Endodermal cell (in vitro differentiated cells): ENCODE results near the gene EXD3. TPM values are rescaled to one million over a fixed set of nuclear protein-coding genes. Genes with fewer than 3 reads are reported as not detected.

ENCODE experiments used
- DNase-seq: peaks from one replicate; pipeline ENCODE4 v3.0.0-alpha.2; 2017
- H3K27ac ChIP-seq: 2 replicates; pipeline ENCODE4 v1.5.1; 2013; ENCODE audit warnings: mild to moderate bottlenecking, low read depth, low read length, moderate library complexity
- H3K27me3 ChIP-seq: 2 replicates; pipeline ENCODE4 v1.6.1; 2013; ENCODE audit warnings: mild to moderate bottlenecking, low read length, moderate library complexity; ENCODE audit not compliant: insufficient read depth, control insufficient read depth, poor library complexity, severe bottlenecking
- H3K36me3 ChIP-seq: 2 replicates; pipeline ENCODE4 v1.7.0; 2013; ENCODE audit warnings: mild to moderate bottlenecking, low read length, moderate library complexity; ENCODE audit not compliant: control insufficient read depth, insufficient read depth
- H3K4me1 ChIP-seq: one replicate; pipeline ENCODE4 v1.7.0; 2013; ENCODE audit warnings: low read length; ENCODE audit not compliant: control insufficient read depth, insufficient read depth
- H3K4me3 ChIP-seq: 2 replicates; pipeline ENCODE4 v1.5.1; 2013; ENCODE audit warnings: mild to moderate bottlenecking, low read length, moderate library complexity
- H3K9ac ChIP-seq: 2 replicates; pipeline ENCODE4 v1.6.1; 2013; ENCODE audit warnings: mild to moderate bottlenecking, low read length, moderate library complexity; ENCODE audit not compliant: poor library complexity, severe bottlenecking; ENCODE audit errors: extremely low read depth
- H3K9me3 ChIP-seq: 2 replicates; pipeline ENCODE4 v1.6.1; 2013; ENCODE audit warnings: mild to moderate bottlenecking, low read length, moderate library complexity; ENCODE audit not compliant: control insufficient read depth
- H3K27ac Mint-ChIP-seq: 2 replicates; pipeline ENCODE4 v1.8.0; 2020; ENCODE audit warnings: mixed read lengths
- H3K27me3 Mint-ChIP-seq: 2 replicates; pipeline ENCODE4 v1.8.0; 2021; ENCODE audit warnings: mild to moderate bottlenecking, mixed read lengths; ENCODE audit not compliant: insufficient read depth
- H3K36me3 Mint-ChIP-seq: 2 replicates; pipeline ENCODE4 v1.8.0; 2020; ENCODE audit warnings: low read depth, mixed read lengths
- H3K4me1 Mint-ChIP-seq: 2 replicates; pipeline ENCODE4 v1.8.0; 2020; ENCODE audit warnings: mixed read lengths
- H3K4me3 Mint-ChIP-seq: 2 replicates; pipeline ENCODE4 v1.8.0; 2020; ENCODE audit warnings: mild to moderate bottlenecking, moderate library complexity, mixed read lengths
- H3K9me3 Mint-ChIP-seq: 2 replicates; pipeline ENCODE4 v1.8.0; 2020; ENCODE audit warnings: mild to moderate bottlenecking, mixed read lengths
- CTCF ChIP-seq: fragments of 200-600 bp; sonication (generic); conservative IDR thresholded peaks from 2 replicates; pipeline ENCODE4 v1.5.0; 2021; ENCODE audit warnings: antibody characterized with exemption, mild to moderate bottlenecking
- WGBS, 2 experiments: methylation state at CpG; one replicate each; pipeline versions ENCODE4 v1.1.5 to v1.1.7; 2013; ENCODE audit warnings: missing lambda C conversion rate in 2 of 2, mixed read lengths in 1 of 2; ENCODE audit not compliant: insufficient coverage in 1 of 2, insufficient read length in 1 of 2; 5-methylcytosine and 5-hydroxymethylcytosine counted together
- total RNA-seq, 2 donors: library from RNA; stranded (reverse); fragmentation: NEBNext Ultra II Directional in 1 of 2; extraction: Animal tissue kit (Norgen Biotek cat#: 25700) in 1 of 2; gene quantifications; 2 replicates in 1 of 2; 3 replicates in 1 of 2; pipeline ENCODE4 v1.2.1, GENCODE V29; 2021

EXD3 gene
- total RNA-seq, 2 donors from 2014 or later: 15.5 to 31.0 TPM

- Mint-ChIP-seq H3K4me3 (no peak overlapping the region), H3K27me3 (no peaks in the 10 kb centered on the region), H3K9me3 (no peaks in the 10 kb centered on the region), H3K4me1 (no peaks in the 10 kb centered on the region), H3K27ac (no peak overlapping the region), H3K36me3 (peaks cover 6% of the 10 kb centered on the region)
- no peak overlapping the region for H3K4me3 ChIP-seq
- no peaks in the 10 kb centered on the region for H3K9me3 ChIP-seq
- TF ChIP-seq CTCF: no peak
- no peaks in the 10 kb centered on the region for H3K36me3 ChIP-seq
- no peaks in the 10 kb centered on the region for H3K27me3 ChIP-seq
- DNase-seq: no peak
- H3K9ac ChIP-seq: no peak overlapping the region
- 94 to 96% methylated on average over 38 to 42 of the region's 42 CpGs for WGBS, 2 experiments
- H3K4me1 ChIP-seq: no peaks in the 10 kb centered on the region
- peak overlapping the region; percentile 2 for H3K27ac ChIP-seq
Measured at GRCh38 chr9:137390553-137391410, 32.2 kb downstream of the EXD3 start.

GRCh38 chr9:137389428-137389746 lies 33.6 kb downstream of the EXD3 start:
- H3K36me3 Mint-ChIP-seq: peaks cover 6% of the 10 kb centered on the region
- H3K4me3 Mint-ChIP-seq: no peak overlapping the region
- H3K27me3 ChIP-seq: no peaks in the 10 kb centered on the region
- no peak overlapping the region for H3K9ac ChIP-seq
- no peaks in the 10 kb centered on the region for H3K36me3 ChIP-seq
- H3K27me3 Mint-ChIP-seq: no peaks in the 10 kb centered on the region
- H3K4me3 ChIP-seq: no peak overlapping the region
- no peak overlapping the region for H3K27ac ChIP-seq
- H3K9me3 Mint-ChIP-seq: no peaks in the 10 kb centered on the region
- no peak for TF ChIP-seq CTCF
- WGBS, 2 experiments: 94 to 95% methylated on average over 11 to 13 of the region's 13 CpGs
- no peaks in the 10 kb centered on the region for H3K9me3 ChIP-seq
- no peaks in the 10 kb centered on the region for H3K4me1 ChIP-seq
- no peaks in the 10 kb centered on the region for H3K4me1 Mint-ChIP-seq
- no peak overlapping the region for H3K27ac Mint-ChIP-seq
- no peak for DNase-seq

DNA sequence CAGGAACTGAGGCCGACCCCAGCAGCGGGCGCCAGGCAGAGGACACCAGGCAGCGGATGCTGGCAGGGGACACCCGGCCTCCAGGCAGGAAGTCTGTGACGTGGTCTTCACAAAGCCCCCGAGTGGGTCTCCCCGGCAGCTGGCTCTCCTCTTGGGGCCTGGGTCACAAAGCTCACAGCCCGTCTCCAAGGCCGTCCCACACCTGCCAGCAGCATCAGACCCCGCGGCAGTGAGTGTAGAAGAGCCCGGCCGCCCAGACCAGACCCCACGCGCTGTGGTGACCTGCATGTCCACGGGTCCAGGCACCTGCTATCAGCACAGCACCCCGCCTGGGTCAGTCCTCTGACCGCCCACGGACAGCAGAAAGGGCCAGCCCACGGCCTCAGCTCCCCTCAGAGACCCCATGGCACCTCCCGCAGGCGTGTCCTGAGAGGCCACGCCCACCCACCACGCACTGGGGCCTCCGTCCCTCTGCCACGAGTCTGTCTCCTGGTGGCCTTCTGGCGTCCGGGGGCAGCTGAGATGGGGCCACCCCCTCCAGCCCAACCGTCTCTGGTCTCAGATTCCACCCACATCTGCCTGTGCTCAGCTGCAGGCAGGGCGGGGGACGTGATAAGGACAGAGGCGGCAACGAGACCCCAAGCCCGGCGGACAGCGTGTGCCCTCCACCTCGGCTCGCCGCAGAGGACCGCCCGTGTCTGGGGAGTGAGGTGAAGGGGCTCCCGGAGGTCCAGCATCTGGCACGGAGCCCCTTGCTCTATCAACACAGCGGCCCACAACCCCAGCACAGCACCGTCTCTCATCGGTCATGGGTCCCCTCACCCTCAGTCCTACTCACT lies 34.2 kb downstream of the EXD3 start:
- H3K4me3 ChIP-seq: no peak overlapping the region
- H3K9me3 Mint-ChIP-seq: no peaks in the 10 kb centered on the region
- H3K4me3 Mint-ChIP-seq: no peak overlapping the region
- no peak overlapping the region for H3K9ac ChIP-seq
- TF ChIP-seq CTCF: no peak
- peaks cover 6% of the 10 kb centered on the region for H3K36me3 Mint-ChIP-seq
- no peaks in the 10 kb centered on the region for H3K27me3 Mint-ChIP-seq
- no peaks in the 10 kb centered on the region for H3K4me1 ChIP-seq
- no peak overlapping the region for H3K27ac Mint-ChIP-seq
- no peak for DNase-seq
- H3K9me3 ChIP-seq: no peaks in the 10 kb centered on the region
- no peaks in the 10 kb centered on the region for H3K36me3 ChIP-seq
- WGBS, 2 experiments: 87 to 95% methylated on average over 25 to 47 of the region's 47 CpGs
- peak overlapping the region; percentile 63 for H3K27ac ChIP-seq
- no peaks in the 10 kb centered on the region for H3K27me3 ChIP-seq
- no peaks in the 10 kb centered on the region for H3K4me1 Mint-ChIP-seq
